H1 (cell line): ENCODE measurements around the gene CD14. TPM values are rescaled to one million over a fixed set of nuclear protein-coding genes. Genes with fewer than 3 reads are reported as not detected.

ENCODE experiments used
- CTCF ChIA-PET: fragments of 300-600 bp; sonication (Branson Sonifier 250); formaldehyde crosslinking; loops from one replicate; lab custom pipeline; 2021; ENCODE audit not compliant: partially characterized antibody; lab: Charles Lee
- POLR2A ChIA-PET: fragments of 300-600 bp; sonication (Branson Sonifier 250); formaldehyde crosslinking; loops from one replicate; lab custom pipeline; 2021; ENCODE audit warnings: inconsistent platforms; ENCODE audit not compliant: partially characterized antibody; lab: Charles Lee
- DNase-seq, 2 experiments: peaks; one replicate each; pipeline versions ENCODE4 v3.0.0 to v3.0.0-alpha.2; 2010 to 2022; ENCODE audit warnings: low spot score in 2 of 2, low read depth in 1 of 2, mixed read lengths in 1 of 2
- FAIRE-seq: peaks from 2 replicates; lab custom pipeline; 2011; peaks lifted over from hg19 to GRCh38; lab: Jason Lieb, UNC
- H2AFZ ChIP-seq: 2 replicates; pipeline ENCODE4 v1.8.1; 2012; ENCODE audit warnings: low read length, inconsistent platforms
- H2AK5ac ChIP-seq: 2 replicates; pipeline ENCODE4 v1.6.1; 2013; ENCODE audit warnings: low read depth, low read length
- H2BK120ac ChIP-seq: replicated peaks from 2 replicates; pipeline ENCODE3; 2013; ENCODE audit warnings: low read depth, low read length, inconsistent platforms
- H2BK12ac ChIP-seq: 2 replicates; pipeline ENCODE4 v1.6.1; 2013; ENCODE audit warnings: low read depth, low read length
- H2BK15ac ChIP-seq: 2 replicates; pipeline ENCODE4 v1.6.1; 2013; ENCODE audit warnings: low read length
- H2BK20ac ChIP-seq: 2 replicates; pipeline ENCODE4 v1.6.1; 2013; ENCODE audit warnings: low read length
- H2BK5ac ChIP-seq: 2 replicates; pipeline ENCODE4 v1.6.1; 2013; ENCODE audit warnings: low read depth, low read length
- H3K14ac ChIP-seq: 2 replicates; pipeline ENCODE4 v1.6.1; 2013; ENCODE audit warnings: inconsistent platforms; ENCODE audit not compliant: insufficient read length
- H3K18ac ChIP-seq: 2 replicates; pipeline ENCODE4 v1.6.1; 2013; ENCODE audit warnings: low read length; ENCODE audit errors: extremely low read depth
- H3K23ac ChIP-seq: 2 replicates; pipeline ENCODE4 v1.6.1; 2013; ENCODE audit warnings: inconsistent platforms; ENCODE audit not compliant: insufficient read length
- H3K23me2 ChIP-seq: 2 replicates; pipeline ENCODE4 v1.6.1; 2013; ENCODE audit warnings: low read depth, low read length
- H3K27ac ChIP-seq: 2 replicates; pipeline ENCODE4 v1.6.1; 2011; ENCODE audit warnings: low read depth, low read length, inconsistent platforms
- H3K27me3 ChIP-seq, 4 experiments: replicated peaks in 1 of 4; 1 replicate in 1 of 4; 2 replicates in 3 of 4; pipeline versions ENCODE4 v1.6.1 to v1.8.1; 2011 to 2013; ENCODE audit warnings: low read length in 3 of 4, mild to moderate bottlenecking in 3 of 4, inconsistent platforms in 2 of 4, mixed read lengths in 2 of 4, moderate library complexity in 1 of 4; ENCODE audit not compliant: control insufficient read depth in 3 of 4, insufficient read depth in 3 of 4; ENCODE audit errors: extremely low read depth in 1 of 4
- H3K36me3 ChIP-seq, 4 experiments: 2 replicates each; pipeline versions ENCODE4 v1.6.1 to v1.8.1; 2011 to 2013; ENCODE audit warnings: mild to moderate bottlenecking in 4 of 4, low read length in 3 of 4, moderate library complexity in 2 of 4, control low read depth in 1 of 4, inconsistent platforms in 1 of 4; ENCODE audit not compliant: insufficient read depth in 4 of 4, control insufficient read depth in 2 of 4
- H3K4ac ChIP-seq: replicated peaks from 2 replicates; pipeline ENCODE3; 2013; ENCODE audit warnings: low read length, low read depth, mixed read lengths, inconsistent platforms; ENCODE audit not compliant: insufficient read length
- H3K4me1 ChIP-seq, 4 experiments: replicated peaks in 1 of 4; 1 replicate in 1 of 4; 2 replicates in 3 of 4; pipeline versions ENCODE4 v1.6.1 to v1.8.1; 2011 to 2013; ENCODE audit warnings: low read length in 3 of 4, inconsistent platforms in 2 of 4, mixed read lengths in 1 of 4; ENCODE audit not compliant: insufficient read depth in 4 of 4, control insufficient read depth in 3 of 4
- H3K4me2 ChIP-seq, 2 experiments: 2 replicates each; pipeline versions ENCODE4 v1.6.1 to v1.8.1; 2011 to 2013; ENCODE audit warnings: low read depth in 2 of 2, low read length in 2 of 2, control low read depth in 1 of 2, inconsistent platforms in 1 of 2, mild to moderate bottlenecking in 1 of 2; ENCODE audit not compliant: insufficient read depth in 1 of 2
- H3K4me3 ChIP-seq, 4 experiments: fragments of 200-600, 300-600 bp in 1 of 4; sonication (generic), shearing (Covaris generic), sonication (Bioruptor Twin) in 1 of 4; 2 replicates each; pipeline versions ENCODE4 v1.5.1 to v1.8.1; 2011 to 2016; ENCODE audit warnings: low read length in 4 of 4, low read depth in 3 of 4, control low read depth in 2 of 4, inconsistent platforms in 2 of 4, mild to moderate bottlenecking in 2 of 4, mixed read lengths in 1 of 4, moderate library complexity in 1 of 4; ENCODE audit not compliant: insufficient read depth in 2 of 4; ENCODE audit errors: extremely low read depth in 1 of 4
- H3K56ac ChIP-seq: replicated peaks from 2 replicates; pipeline ENCODE3; 2013; ENCODE audit warnings: low read depth, mild to moderate bottlenecking, mixed read lengths, low read length, inconsistent platforms; ENCODE audit not compliant: insufficient read length
- H3K79me1 ChIP-seq: 2 replicates; pipeline ENCODE4 v1.6.1; 2013; ENCODE audit warnings: low read depth, low read length, control low read depth
- H3K79me2 ChIP-seq, 2 experiments: 2 replicates each; pipeline versions ENCODE4 v1.6.1 to v1.8.1; 2012 to 2013; ENCODE audit warnings: low read length in 2 of 2, mild to moderate bottlenecking in 2 of 2, inconsistent platforms in 1 of 2; ENCODE audit not compliant: insufficient read depth in 2 of 2, control insufficient read depth in 1 of 2
- H3K9ac ChIP-seq, 4 experiments: replicated peaks in 1 of 4; 1 replicate in 1 of 4; 2 replicates in 3 of 4; pipeline versions ENCODE4 v1.6.1 to v1.8.1; 2011 to 2013; ENCODE audit warnings: low read depth in 3 of 4, low read length in 3 of 4, control low read depth in 2 of 4, mild to moderate bottlenecking in 2 of 4, moderate library complexity in 2 of 4, inconsistent platforms in 1 of 4; ENCODE audit errors: extremely low read depth in 1 of 4
- H3K9me3 ChIP-seq, 2 experiments: 2 replicates each; pipeline versions ENCODE4 v1.6.1 to v1.8.1; 2012 to 2013; ENCODE audit warnings: mild to moderate bottlenecking in 2 of 2, moderate library complexity in 2 of 2, control low read depth in 1 of 2, inconsistent platforms in 1 of 2, low read depth in 1 of 2, low read length in 1 of 2, mixed read lengths in 1 of 2; ENCODE audit not compliant: insufficient read depth in 2 of 2
- H4K20me1 ChIP-seq, 2 experiments: replicated peaks in 1 of 2; 2 replicates each; pipeline versions ENCODE3 to v1.8.1; 2011 to 2013; ENCODE audit warnings: inconsistent platforms in 2 of 2, low read length in 2 of 2, mild to moderate bottlenecking in 1 of 2; ENCODE audit not compliant: insufficient read depth in 2 of 2, control insufficient read depth in 1 of 2
- H4K5ac ChIP-seq: 2 replicates; pipeline ENCODE4 v1.6.1; 2013; ENCODE audit warnings: low read length, low read depth, mixed read lengths, inconsistent platforms; ENCODE audit not compliant: insufficient read length
- H4K8ac ChIP-seq: 2 replicates; pipeline ENCODE4 v1.8.0; 2013; ENCODE audit warnings: mild to moderate bottlenecking, moderate library complexity, low read length, inconsistent platforms; ENCODE audit not compliant: insufficient read depth; ENCODE audit errors: extremely low read depth
- H4K91ac ChIP-seq: replicated peaks from 2 replicates; pipeline ENCODE3; 2013; ENCODE audit warnings: low read length, mixed read lengths, inconsistent platforms; ENCODE audit not compliant: insufficient read length
- ZNF274 ChIP-seq: IDR thresholded peaks from 2 replicates; pipeline ENCODE4 v1.7.0; 2012; ENCODE audit warnings: low read length, borderline replicate concordance; ENCODE audit errors: extremely low read depth
- polyA plus RNA-seq, 7 experiments: library from polyadenylated mRNA; depleted of rRNA in 3 of 7; stranded (reverse) in 5 of 7; unstranded in 2 of 7; fragments of >200 nt in 5 of 7; fragments of 200-250 nt in 2 of 7; gene quantifications; 1 replicate in 5 of 7; 2 replicates in 1 of 7; 4 replicates in 1 of 7; pipeline versions ENCODE4 v1.2.1 to v1.2.3, GENCODE V29; 2011 to 2013; ENCODE audit warnings: missing spikeins in 2 of 7, mixed read lengths in 2 of 7
- total RNA-seq: library from RNA; stranded (reverse); fragmentation: NEBNext Ultra II Directional; extraction: Animal tissue kit (Norgen Biotek cat#: 25700); gene quantifications from 2 replicates; pipeline ENCODE4 v1.2.1, GENCODE V29; 2021

Gene CD14
- total and polyA plus RNA-seq, 2 of the 8 experiments (the other 6 are each of a cell fraction or from before 2014, with no cell fraction given) = 0.15 TPM; not detected in 1

- H3K23me2 ChIP-seq = no peaks in the 10 kb centered on the region
- no peak overlapping the region for H2BK12ac ChIP-seq
- TF ChIP-seq ZNF274 = no peak
- H3K18ac ChIP-seq = no peak overlapping the region
- no peak overlapping the region for H2AK5ac ChIP-seq
- no peak for FAIRE-seq
- no peak overlapping the region for H4K8ac ChIP-seq
- no peak overlapping the region for H3K14ac ChIP-seq
- no peaks in the 10 kb centered on the region for H3K4me1 ChIP-seq
- H2BK20ac ChIP-seq = no peak overlapping the region
- ChIA-PET POLR2A (no interaction called here), CTCF (no interaction called here)
- no peak overlapping the region for H4K91ac ChIP-seq
- H3K56ac ChIP-seq = no peak overlapping the region
- H2BK15ac ChIP-seq = no peak overlapping the region
- no peaks in the 10 kb centered on the region for H3K36me3 ChIP-seq
- H3K4me3 ChIP-seq = no peak overlapping the region
- H4K5ac ChIP-seq = no peak overlapping the region
- H2AFZ ChIP-seq = no peak overlapping the region
- H3K79me1 ChIP-seq = no peaks in the 10 kb centered on the region
- no peaks in the 10 kb centered on the region for H3K79me2 ChIP-seq
- H3K27me3 ChIP-seq = no peaks in the 10 kb centered on the region
- H3K4me2 ChIP-seq = no peak overlapping the region
- H3K23ac ChIP-seq = no peak overlapping the region
- H2BK5ac ChIP-seq = no peak overlapping the region
- H3K9me3 ChIP-seq = peaks cover 10 to 19% of the 10 kb centered on the region in 2 experiments; a peak in 3 of 4 replicates
- H2BK120ac ChIP-seq = no peak overlapping the region
- H3K9ac ChIP-seq = no peak overlapping the region
- H4K20me1 ChIP-seq = no peaks in the 10 kb centered on the region
- no peak overlapping the region for H3K4ac ChIP-seq
- no peak for DNase-seq
- no peak overlapping the region for H3K27ac ChIP-seq
Measured at GRCh38 chr5:140608722-140609121, 24.3 kb downstream of the CD14 start.
